ENCODE results near the gene UBE2G1. TPM values are rescaled to one million over a fixed set of nuclear protein-coding genes. Genes with fewer than 3 reads are reported as not detected.

The UBE2G1 gene
- total RNA-seq, 1 experiment from 2014 or later = 28.8 TPM

GRCh38 chr17:4334776-4335584 is 31.5 kb downstream of the UBE2G1 start:
- no peak for DNase-seq (ENCODE audit: low spot score)

- no peak for DNase-seq (ENCODE audit: low spot score)
Measured at GRCh38 chr17:4334332-4334731, 32.1 kb downstream of the UBE2G1 start.

GRCh38 chr17:4333041-4333440 is 33.4 kb downstream of the UBE2G1 start:
- DNase-seq (ENCODE audit: low spot score) = no peak

GRCh38 chr17:4332296-4332970 is 34.0 kb downstream of the UBE2G1 start:
- DNase-seq (ENCODE audit: low spot score) = no peak

GRCh38 chr17:4331614-4332013 is 34.9 kb downstream of the UBE2G1 start:
- no peak for DNase-seq (ENCODE audit: low spot score)

GRCh38 chr17:4329838-4330237 is 36.6 kb downstream of the UBE2G1 start:
- peak; percentile 31 for DNase-seq (ENCODE audit: low spot score)

- DNase-seq (ENCODE audit: low spot score) = no peak
Measured at GRCh38 chr17:4327606-4328005, 38.9 kb downstream of the UBE2G1 start.

- no peak for DNase-seq (ENCODE audit: low spot score)
Measured at GRCh38 chr17:4326608-4327007, 39.9 kb downstream of the UBE2G1 start.

- no peak for DNase-seq (ENCODE audit: low spot score)
Measured at GRCh38 chr17:4326112-4326511, 40.4 kb downstream of the UBE2G1 start.

- DNase-seq (ENCODE audit: low spot score) = no peak
Measured at GRCh38 chr17:4324463-4324862, 42.0 kb downstream of the UBE2G1 start.

GRCh38 chr17:4319221-4319620 is 47.3 kb downstream of the UBE2G1 start:
- no peak for DNase-seq (ENCODE audit: low spot score)

- DNase-seq (ENCODE audit: low spot score) = no peak
Measured at GRCh38 chr17:4318596-4318995, 47.9 kb downstream of the UBE2G1 start.

- DNase-seq (ENCODE audit: low spot score) = no peak
Measured at GRCh38 chr17:4318186-4318585, 48.3 kb downstream of the UBE2G1 start.

GRCh38 chr17:4317610-4318009 is 48.9 kb downstream of the UBE2G1 start:
- no peak for DNase-seq (ENCODE audit: low spot score)

GRCh38 chr17:4316648-4317047 is 49.8 kb downstream of the UBE2G1 start:
- DNase-seq (ENCODE audit: low spot score) = no peak

GRCh38 chr17:4314618-4315017 is 51.9 kb downstream of the UBE2G1 start:
- no peak for DNase-seq (ENCODE audit: low spot score)

- no peak for DNase-seq (ENCODE audit: low spot score)
Measured at GRCh38 chr17:4314179-4314578, 52.3 kb downstream of the UBE2G1 start.

- DNase-seq (ENCODE audit: low spot score) = no peak
Measured at GRCh38 chr17:4313221-4314114, 53.0 kb downstream of the UBE2G1 start.

GRCh38 chr17:4310354-4311060 is 56.0 kb downstream of the UBE2G1 start:
- DNase-seq (ENCODE audit: low spot score) = no peak

GRCh38 chr17:4309897-4310296 is 56.6 kb downstream of the UBE2G1 start:
- no peak for DNase-seq (ENCODE audit: low spot score)

- DNase-seq (ENCODE audit: low spot score) = no peak
Measured at GRCh38 chr17:4307179-4307930, 59.1 kb downstream of the UBE2G1 start.

All from HT-29 (cell line).